GM19023 (cell line): ENCODE data around the gene YTHDC2.

Experiments
- ATAC-seq: cut with Tn5 transposase; IDR thresholded peaks from one replicate; pipeline ENCODE4 v1.9.1; 2021; ENCODE audit warnings: mild to moderate bottlenecking, moderate library complexity; ENCODE audit not compliant: unreplicated experiment

YTHDC2 gene

DNA sequence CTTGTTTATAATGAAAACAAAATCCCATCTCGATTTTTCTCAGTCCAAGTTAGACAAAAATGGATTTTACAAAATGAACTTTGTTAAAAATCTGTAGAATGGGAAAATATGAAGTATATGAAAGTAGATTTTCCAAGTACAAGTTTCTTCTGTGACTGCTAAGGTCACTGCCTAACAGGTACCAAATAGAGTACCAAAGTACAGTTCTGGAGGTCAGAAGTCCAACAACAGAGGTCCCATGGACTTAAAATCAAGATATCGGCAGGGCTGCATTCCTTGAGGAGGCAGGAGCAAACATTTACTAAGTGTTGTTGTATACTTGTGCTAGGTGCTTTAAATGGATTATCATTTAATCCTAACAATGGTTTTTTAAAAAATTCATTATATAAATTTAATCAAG, 5.9 kb downstream of the YTHDC2 start:
- ATAC-seq, result no peak

DNA sequence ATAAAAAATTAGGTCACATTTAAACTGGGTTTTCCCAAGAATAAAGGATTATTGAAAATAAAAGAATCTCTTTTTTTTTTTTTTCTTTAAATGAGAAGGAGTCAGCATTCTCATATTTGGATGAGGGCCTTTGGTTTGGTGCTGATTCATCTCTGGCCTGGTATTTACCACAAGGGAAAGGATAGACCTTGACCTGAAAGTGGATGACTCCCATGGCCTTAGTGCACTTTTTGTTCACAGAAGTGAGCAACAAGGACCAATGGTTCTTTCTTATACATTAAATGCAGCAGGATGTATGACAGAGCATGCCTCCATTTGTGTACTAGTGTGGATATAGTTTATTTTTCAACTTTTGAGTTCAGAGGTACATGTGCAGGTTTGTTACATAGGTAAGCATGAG, 6.9 kb downstream of the YTHDC2 start:
- ATAC-seq, result peak; percentile 69

DNA sequence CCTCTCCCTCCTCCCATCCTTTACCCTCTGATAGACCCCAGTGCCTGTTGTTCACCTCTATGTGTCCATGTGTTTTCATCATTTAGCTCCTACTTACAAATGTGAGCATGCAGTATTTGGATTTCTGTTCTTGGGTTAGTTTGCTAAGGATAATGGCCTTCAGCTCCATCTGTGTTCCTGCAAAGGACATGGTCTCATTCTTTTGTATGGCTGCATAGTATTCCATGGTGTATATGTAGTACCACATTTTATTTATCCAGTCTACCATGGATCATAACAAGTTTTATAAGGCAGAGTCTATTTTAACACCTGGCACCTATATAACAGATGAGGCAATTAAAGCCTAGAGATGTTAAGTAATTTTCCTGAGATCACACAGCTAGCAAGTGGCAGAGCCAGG, 7.4 kb downstream of the YTHDC2 start:
- no peak for ATAC-seq

DNA sequence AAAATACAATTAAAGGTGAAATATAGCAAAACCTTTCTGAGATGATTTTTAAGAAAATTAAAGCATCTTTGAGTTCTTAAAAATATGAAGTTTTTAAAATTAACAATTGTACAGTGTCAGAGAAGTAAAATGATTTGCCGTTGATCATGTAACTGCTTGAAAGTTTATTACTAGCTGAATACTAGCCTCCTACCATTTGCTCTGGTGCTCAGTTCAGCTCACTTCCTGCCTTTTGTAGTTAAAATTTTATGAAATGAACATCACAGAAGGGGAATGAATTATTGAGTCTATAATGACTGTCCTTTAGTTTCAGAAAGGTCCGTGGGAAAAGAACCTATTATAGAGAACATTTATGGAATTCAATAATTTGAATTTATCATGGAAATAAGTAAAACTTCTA, 9.7 kb downstream of the YTHDC2 start:
- ATAC-seq, result no peak

DNA sequence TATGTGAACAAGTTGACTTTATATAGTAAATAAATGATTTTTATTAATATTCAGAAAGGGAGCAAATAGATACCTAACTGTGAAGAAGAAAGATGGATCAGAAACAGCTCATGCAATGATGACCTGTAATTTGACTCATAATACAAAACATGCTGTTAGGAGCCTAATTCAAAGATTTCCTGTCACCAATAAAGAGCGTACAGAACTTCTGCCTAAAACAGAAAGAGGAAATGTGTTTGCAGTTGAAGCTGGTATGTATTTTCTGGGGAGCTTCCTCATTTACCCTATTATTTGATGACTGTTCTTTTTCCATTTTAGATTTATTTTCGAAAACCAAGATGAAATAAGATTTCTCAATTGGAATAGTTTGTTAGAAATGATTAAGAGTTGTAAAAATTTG, 11.4 kb downstream of the YTHDC2 start:
- no peak for ATAC-seq

DNA sequence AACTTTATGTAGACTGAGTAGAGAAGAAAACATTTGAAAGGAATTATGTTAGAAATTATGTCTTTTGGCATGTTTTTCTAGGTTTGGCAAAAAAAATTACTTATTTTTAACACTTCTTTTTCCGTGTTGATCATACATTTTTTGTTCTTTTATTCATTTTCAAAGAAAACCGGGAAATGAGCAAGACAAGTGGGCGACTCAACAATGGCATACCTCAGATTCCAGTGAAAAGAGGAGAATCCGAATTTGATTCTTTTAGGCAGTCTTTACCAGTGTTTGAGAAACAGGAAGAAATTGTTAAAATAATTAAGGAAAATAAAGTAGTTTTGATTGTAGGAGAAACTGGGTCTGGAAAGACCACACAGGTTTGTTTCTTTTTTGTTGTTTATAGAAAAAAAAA, 12.9 kb downstream of the YTHDC2 start:
- ATAC-seq, result no peak

DNA sequence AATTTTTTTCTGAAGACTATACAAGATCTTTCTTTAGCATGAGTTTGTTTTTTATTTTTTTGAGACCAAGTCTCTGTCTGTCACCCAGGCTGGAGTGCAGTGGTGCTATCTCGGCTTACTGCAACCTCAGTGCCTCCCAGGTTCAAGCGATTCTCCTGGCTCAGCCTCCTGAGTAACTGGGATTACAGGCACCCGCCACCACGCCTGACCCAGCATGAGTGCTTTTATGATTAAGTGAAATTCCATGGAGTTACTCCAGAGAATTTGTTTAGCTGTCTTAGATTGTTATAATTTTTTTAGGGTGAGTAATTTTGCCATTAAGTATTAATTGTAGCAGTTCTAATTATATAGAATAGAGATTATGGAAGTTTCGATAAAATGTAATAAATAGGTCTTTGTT, 14.3 kb downstream of the YTHDC2 start:
- no peak for ATAC-seq

DNA sequence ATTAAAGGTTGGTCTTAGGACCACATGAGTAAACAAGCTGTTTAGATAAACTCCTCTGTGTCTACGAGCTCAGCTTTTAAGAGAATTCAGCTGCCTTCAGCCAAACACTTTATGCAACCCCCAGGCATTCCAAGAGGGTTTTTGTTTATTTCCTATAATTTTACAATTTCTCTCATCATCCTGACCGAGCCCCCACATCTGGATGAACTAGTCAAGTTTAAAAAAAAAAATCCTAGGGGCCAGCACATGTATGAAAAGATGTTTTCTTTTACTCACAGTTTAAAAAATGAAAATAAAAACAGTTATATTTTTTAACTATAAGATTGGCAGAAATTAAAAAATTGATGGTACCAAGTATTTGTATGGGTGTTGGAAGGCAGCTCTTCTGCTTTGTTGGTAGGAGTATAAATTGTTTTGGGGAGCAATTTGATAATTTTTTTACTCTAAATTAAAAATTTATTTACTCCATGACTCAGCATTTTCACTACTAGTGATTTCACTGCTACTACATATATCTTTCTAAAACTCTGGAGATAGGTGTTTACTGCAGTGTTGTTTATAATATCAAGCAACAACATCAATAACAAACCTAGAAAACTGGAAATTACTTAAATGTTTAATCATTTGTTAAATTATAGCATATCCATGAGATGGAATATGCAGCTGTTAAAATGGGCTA, 18.1 kb downstream of the YTHDC2 start:
- ATAC-seq, result no peak

DNA sequence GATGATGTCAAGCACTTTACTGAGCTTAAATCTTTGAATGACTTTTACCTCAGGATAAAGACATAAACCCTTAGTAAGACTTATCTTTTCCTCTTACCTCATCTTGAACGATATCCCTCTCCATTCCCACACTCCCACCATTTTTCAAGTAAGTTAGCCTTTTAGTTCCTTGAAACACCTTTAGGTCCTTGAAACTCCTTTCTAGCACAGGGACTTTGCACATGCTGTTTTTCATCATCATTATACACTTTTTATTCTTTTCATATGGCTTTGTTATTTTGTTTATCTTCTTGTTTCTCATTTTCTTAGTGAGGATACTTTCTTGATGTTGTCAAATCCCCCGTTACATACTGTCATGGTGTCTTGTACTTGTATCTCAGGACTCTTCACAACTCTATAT, 24.8 kb downstream of the YTHDC2 start:
- ATAC-seq, result no peak

DNA sequence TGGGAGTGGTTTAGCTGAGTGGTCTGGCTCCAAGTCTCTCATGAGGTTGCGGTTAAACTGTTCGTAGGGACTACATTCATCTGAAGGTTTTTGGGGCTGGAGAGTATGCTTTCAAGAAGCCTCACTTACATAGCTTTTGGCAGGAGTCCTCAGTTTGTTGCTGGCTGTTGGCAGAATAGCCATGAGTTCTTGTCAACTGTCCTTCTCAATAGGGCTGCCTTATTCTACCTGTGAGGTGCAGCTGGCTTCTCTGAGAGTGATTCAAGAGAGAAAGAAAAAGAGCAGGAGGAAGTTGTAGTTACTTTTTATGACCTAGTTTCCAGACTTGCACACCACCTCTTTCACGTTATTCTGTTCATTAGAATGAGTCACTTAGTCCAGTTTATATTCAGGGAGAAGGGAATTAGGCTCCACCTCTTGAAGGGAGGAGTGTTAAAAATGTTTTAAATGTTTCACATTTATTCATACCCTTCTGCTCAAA, 33.2 kb downstream of the YTHDC2 start:
- ATAC-seq, result no peak

DNA sequence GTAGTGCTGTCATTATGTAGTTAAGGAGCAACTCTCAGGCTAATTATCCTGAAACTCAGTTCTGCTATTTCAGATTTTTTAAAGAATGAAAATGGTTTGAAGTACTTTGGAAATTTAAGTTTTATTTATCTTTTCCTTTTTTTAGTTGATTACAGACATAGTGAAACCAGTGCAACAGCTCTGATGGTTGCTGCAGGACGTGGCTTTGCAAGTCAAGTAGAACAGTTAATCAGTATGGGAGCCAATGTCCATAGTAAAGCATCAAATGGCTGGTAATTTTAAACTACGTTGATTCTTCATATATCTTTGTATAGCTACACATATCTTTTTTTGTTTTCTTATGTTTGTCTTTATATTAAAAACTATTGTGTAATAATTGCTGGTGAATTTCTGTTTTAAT, 34.9 kb downstream of the YTHDC2 start:
- ATAC-seq, result no peak

DNA sequence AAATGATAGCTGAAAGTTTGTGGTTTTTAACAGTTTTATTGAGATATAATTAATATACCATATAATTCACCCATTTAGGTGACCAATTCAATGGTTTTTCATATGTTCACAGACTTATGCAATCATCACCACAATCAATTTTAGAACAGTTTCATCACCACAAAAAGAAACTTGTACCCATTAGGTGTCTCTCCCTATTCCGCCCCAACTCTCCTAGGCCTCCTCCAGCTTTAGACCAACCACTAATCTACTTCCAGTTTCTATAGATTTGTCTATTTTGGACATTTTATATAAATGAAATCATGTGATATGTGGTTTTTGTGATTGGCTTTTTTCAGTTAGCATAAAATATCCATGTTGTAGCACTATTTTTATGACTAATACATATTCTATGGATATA, 38.6 kb downstream of the YTHDC2 start:
- no peak for ATAC-seq

DNA sequence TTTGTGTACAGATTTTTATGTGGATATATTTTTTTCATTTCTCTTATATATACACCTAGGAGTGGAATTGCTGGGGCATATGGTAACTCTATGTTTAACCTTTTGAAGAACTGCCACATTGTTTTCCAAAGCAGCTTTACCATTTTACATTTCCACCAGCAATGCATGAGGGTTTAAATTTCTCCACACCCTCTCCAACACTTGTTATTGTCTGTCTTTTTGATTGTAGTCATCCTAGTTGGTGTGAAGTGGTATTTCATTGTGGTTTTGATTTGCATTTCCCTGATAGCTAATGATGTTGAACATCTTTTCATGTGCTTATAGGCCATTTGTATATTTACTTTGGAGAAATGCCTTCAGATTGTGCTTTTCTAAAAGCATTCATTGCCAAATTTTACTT, 39.1 kb downstream of the YTHDC2 start:
- no peak for ATAC-seq

DNA sequence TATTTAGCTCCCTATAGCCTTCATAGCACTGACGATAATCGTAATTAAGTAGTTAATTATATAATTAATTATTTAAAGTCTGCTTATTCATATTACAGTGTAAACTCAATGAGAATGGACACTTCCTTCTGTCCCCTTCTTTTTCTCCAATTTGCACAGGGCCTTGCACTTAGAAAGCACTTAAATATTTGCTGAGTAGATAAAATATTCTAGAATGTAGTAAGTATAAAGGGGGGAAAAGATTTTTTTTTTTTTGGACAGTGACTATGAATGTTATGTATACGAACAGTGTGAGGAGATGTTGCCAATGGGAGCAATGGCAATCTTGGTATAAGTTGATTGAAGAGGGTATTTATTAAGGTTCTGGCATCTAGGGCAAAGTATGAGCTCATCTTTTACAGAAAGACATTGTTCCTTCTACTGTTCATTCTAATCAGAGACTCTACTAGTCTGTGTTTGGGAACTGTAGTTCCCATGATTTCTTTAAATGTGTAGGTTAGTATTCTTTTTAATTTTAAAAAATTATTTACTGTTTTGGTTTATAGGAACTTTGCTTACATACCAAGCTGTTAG, 49.4 kb downstream of the YTHDC2 start:
- ATAC-seq, result no peak

DNA sequence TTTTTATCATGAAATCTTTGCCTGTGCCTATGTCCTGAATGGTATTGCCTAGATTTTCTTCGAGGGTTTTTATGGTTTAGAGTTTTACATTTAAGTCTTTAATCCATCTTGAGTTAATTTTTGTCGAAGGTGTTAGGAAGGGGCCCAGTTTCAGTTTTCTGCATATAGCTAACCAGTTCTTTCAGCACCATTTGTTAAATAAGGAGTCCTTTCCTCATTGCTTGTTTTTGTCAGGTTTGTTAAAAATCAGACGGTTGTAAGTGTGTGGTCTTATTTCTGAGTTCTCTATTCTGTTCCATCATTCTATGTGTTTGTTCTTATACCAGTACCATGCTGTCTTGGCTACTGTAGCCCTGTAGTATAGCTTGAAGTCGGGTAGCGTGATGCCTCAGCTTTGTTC, 55.9 kb downstream of the YTHDC2 start:
- no peak for ATAC-seq

DNA sequence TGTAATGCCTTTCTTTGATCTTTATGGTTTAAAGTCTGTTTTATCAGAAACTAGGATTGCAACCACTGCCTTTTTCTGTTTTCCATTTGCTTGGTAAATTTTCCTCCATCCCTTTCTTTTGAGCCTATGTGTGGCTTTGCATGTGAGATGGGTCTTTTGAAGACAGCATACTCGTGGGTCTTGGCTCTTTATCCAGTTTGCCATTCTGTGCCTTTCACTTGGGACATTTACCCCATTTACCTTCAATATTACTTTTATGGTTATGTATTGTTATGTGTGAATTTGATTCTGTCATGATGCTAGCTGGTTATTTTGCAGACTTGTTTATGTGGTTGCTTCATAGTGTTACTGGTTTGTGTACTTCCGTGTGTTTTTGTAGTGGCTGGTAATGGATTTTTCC, 59.2 kb downstream of the YTHDC2 start:
- no peak for ATAC-seq

DNA sequence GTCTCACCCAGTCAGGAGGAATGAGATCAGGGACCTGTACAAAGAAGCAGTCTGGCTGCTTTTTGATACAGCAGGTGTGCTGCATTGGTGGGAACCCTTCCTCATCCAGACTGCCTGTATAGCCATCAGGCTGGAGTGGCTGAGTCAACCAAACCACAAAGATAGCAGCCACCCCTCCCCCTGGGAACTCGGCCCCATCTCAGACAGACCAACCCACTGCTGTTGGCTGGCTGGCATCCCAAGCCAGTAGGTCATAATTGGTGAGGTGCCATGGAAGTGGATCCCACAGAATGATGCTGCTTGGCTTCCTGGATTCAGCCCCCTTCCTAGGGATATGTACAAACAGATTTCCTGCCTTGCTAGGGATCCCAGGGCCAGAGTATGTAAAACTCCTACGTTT, 60.9 kb downstream of the YTHDC2 start:
- ATAC-seq, result no peak

DNA sequence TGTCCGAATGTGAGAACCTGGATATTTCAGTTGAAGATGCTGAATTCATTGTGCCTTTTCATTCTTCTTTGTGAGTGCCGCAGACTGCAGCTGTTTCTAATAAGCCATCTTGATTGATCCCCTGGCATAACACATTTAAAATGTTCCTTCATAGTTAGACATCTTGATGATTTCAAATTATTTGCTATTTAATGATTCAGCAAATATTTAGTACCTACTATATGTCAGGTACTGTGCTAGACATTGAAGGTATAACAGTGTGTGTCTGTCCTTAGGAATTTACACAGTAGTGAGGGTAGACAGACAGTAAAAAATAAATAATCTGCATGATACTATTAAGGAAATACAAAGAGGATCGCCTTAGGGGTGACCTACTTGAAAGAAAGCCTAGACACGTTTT, 61.6 kb downstream of the YTHDC2 start:
- no peak for ATAC-seq

DNA sequence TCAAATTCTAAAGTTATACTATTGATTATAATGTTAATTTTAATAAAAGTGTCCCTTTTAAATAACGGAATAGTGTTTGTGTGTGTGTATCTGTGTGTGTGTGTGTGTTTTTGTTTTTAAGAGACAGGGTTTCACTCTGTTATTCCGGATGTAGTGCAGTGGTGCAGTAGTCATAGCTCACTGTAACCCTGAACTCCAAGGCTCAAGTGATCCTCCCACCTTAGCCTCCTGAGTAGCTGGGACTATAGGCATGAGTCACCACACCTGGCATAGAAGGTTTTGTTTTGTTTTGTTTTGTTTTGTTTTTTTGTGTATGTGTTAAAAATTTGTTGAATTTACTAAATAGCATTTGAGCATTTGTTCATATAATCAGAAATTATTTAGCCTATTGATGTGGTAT, 64.6 kb downstream of the YTHDC2 start:
- no peak for ATAC-seq

DNA sequence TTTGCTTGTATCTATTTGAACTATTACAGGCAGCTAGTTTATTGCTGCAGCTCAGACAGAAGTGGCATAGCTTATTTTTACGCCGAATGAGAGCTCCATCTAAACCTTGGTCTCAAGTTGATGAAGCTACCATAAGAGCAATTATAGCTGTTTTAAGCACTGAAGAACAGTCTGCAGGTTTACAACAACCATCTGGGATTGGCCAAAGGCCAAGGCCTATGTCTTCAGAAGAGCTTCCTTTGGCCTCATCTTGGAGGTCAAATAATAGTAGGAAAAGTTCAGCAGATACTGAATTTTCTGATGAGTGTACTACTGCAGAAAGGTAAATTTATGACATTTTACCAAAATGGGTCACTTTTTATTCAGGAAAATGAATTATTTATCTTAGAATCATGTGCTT, 67.9 kb downstream of the YTHDC2 start:
- no peak for ATAC-seq

DNA sequence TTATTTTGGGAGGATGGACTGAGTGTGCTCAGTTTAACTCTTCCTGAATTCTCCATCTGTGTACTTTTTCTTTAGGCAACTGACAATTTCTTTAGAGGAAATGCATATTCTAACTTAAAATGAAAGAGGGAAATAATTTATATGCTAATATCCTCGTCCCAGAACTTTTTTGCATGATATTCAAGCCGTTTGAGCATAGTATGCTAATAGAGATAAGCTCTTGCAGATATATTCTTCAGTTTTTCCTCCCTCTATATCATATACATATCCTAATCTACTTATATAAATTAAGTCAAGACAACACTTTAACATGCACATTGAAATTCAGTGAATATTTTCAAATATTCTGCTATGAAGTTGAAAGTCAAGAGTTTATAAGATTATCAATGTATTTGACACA, 84.7 kb downstream of the YTHDC2 start:
- no peak for ATAC-seq

DNA sequence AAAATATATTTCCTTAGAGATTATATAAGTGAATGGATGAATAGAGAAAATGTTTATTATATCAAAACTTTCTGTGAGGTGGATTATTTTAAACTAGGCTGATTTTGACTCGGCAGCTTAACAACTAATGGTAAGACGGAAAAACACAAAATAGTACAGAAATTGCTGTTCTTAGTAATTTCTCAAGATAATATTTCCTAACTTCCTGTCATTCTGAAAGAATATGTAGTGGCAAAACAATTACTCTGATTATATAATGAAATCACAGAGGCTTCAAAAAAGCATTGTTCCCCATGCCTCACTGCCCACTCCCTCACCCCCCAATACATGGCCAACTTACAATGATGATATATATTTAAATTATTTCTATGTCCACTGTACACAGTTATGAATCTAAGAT, 85.4 kb downstream of the YTHDC2 start:
- ATAC-seq, result no peak

DNA sequence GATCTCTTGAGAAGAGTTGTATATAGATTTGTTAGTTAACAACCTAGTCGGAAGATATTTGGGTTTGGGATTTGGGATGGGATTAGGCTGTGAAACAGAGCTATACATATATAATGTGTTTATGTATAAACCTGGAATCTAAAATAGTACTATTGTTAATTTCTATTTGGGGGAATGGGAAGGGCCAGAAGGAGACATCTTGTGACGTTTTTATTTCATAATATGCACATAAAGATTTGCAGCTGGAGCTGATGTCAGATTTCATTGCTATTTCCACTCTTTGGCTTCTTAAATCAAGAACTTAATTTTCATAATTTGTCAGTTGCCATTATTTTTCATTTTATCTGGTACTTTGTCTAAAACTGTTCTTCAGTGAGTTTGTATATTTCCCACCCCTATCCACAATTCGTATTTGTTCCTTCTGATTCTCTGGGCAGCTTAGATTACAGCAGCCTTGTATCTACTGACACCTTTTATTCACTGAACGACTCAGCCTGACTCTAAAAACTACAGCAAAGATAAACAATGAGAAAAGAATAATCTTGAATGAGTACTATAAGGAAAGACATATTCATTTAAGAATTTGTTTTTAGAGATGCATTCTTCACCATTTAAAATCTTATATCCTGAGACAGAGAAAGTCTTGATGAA, 86.9 kb downstream of the YTHDC2 start:
- no peak for ATAC-seq
